ENCODE data around the gene GLG1.
"Not testable (repeated sequence)": the region's sequence is repeated elsewhere in the genome, so short reads cannot be mapped to it uniquely, and the experiment has no call there.

GLG1 gene

DNA sequence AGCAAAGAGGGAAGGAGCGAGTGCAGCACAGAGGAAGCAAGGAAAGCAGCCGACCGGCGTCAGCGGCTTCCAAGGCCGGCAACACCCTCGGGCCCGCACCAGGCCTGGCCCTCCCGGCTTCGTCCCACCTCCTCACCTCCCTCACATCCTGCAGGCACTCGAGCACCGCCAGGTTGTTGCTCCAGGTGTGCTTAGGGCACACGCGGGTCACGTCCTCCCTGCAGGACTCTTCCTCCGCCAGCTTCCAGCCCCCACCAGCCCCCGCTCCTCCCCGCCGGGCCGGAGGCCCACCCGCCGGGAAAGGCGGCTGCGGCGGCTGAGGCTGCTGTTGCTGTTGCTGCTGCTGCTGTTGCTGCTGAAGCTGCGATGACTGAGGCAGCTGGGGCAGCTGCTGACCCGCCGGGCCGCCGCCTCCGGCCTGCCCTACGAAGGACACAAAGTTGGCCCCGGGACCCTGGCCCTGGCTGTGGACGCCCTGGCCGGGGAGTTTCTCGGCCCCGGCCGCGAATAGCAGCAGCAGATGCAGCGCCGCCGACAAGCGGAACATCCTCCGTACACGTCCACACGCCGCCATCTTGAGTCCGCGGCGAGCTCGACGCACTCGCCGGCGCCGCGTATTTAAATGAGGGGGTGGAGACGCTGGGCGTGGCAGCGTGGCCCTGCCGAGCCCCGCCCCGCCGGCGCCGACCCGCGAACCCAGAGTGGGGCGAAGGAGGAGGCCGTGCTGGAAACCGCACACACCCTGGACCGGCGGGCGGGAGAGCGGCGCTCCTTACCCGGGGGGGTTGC is at the start of gene GLG1:
GLG1 (minus strand) TSS at position 594 of the 789 bp plus-strand sequence; CDS start at position 574, 20 bp downstream.
- DNase-seq (ENCODE audit: extremely low read depth, low read depth), result peak; percentile 74
- TF ChIP-seq, protein P1, sequence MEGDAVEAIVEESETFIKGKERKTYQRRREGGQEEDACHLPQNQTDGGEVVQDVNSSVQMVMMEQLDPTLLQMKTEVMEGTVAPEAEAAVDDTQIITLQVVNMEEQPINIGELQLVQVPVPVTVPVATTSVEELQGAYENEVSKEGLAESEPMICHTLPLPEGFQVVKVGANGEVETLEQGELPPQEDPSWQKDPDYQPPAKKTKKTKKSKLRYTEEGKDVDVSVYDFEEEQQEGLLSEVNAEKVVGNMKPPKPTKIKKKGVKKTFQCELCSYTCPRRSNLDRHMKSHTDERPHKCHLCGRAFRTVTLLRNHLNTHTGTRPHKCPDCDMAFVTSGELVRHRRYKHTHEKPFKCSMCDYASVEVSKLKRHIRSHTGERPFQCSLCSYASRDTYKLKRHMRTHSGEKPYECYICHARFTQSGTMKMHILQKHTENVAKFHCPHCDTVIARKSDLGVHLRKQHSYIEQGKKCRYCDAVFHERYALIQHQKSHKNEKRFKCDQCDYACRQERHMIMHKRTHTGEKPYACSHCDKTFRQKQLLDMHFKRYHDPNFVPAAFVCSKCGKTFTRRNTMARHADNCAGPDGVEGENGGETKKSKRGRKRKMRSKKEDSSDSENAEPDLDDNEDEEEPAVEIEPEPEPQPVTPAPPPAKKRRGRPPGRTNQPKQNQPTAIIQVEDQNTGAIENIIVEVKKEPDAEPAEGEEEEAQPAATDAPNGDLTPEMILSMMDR (IDR thresholded peaks at IDR 0.05; ENCODE audit: low read depth, low read length), result no peak

DNA sequence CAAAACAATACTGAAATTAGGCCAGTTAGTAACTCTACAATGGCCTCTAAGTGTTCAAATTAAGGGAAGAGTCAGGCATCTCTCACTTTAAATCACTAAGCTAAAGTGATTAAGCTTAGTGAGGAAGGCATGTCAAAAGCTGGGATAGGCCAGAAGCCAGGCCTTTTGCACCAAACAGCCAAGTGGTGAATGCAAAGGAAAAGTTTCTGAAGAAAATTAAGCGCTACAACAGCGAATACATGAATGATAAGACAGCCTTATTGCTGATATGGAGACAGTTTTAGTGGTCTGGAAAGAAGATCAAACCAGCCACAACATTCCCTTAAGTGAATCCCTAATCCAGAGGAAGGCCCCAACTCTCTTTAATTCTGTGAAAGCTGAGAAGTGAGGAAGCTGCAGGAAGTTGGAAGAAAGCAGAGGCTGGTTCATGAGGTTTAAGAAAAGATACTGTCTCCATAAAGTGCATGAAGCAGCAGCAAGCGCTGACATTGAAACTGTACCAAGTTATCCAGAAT is 47.7 kb upstream of the GLG1 start:
- no peak for DNase-seq (ENCODE audit: extremely low read depth, low read depth)
- TF ChIP-seq, protein P1 (IDR thresholded peaks at IDR 0.05; ENCODE audit: low read depth, low read length), result no peak

DNA sequence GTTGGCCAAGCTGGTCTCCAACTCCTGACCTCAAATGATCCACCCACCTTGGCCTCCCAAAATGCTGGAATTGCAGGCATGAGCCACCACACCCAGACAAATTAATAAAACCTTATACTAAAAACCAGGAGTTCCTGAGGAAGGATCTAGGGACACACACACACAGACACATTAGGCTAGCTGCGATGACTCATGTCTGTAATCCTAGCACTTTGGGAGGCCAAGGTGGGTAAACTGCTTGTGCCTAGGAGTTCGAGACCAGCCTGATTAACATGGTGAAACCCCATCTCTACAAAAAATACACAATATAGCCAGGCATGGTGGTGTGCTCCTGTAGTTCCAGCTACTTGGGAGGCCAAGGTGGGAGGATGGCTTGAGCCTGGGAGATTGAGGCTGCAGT is 46.0 kb upstream of the GLG1 start:
- not testable (repeated sequence) for DNase-seq (ENCODE audit: extremely low read depth, low read depth)

DNA sequence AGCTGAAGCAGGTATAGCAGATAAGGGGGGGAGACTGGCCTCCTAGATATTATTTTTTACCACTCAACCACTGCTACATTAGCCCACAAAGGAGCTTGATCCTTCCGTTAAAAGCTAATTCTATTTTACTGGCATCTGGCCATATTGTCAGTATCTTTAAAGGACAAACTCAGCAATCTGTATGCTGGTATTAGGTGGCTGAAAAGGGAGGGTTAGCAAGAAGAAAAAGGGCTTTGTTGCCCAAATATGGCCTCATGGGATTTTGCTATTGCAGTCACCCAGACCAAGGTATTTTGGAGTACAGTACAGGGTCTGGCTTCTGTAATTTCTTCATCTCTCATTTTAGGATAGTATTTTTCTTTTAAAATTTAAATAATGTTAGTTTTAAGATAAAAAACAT is 45.3 kb upstream of the GLG1 start:
- DNase-seq (ENCODE audit: extremely low read depth, low read depth), result no peak
- TF ChIP-seq, protein P1 (IDR thresholded peaks at IDR 0.05; ENCODE audit: low read depth, low read length), result no peak

DNA sequence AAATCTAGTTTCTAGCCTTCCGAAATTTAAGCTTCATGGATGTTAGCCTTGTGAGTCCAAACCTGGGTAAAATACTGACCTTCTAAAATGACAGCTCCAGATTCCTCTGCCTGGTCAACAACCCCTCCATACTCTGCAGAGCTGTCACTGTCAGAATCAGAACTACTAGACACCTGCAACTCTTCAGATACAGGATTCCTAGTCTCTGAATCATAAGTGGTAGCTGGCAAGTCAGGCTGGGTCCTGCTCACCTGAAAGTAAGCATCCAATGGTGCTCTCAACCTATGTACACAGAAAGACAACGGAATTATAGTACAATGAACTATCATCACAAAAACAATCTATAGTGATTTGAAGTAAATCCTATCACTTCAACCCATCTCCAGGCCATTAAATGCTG is 44.9 kb upstream of the GLG1 start:
- DNase-seq (ENCODE audit: extremely low read depth, low read depth), result no peak
- TF ChIP-seq, protein P1 (IDR thresholded peaks at IDR 0.05; ENCODE audit: low read depth, low read length), result no peak

DNA sequence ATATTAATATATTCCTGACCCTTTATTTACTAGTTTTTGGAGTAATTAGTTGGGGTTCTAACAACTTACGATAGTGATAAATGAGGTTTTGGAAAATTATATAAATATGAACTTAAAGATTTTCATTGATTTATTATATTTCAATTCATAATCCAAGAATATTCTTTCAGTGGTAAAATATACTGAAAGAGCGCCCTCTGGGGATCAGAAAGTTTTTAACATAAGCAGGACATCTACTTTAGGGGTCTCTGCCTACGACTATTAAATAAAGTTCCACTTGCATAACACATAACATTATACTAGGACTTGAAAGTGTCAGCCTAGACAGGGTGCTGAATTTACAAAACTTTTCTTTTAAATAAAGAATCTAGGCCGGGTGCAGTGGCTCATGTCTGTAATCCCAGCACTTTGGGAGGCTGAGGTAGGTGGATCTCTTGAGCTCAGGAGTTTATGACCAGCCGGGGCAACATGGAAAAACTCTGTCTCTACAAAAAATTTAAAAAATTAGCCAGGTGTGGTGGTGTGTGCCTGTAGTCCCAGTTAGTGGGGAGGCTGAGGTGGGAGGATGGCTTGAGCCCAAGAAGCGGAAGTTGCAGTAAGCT is 44.2 kb upstream of the GLG1 start:
- TF ChIP-seq, protein P1 (IDR thresholded peaks at IDR 0.05; ENCODE audit: low read depth, low read length), result peak; percentile 38

DNA sequence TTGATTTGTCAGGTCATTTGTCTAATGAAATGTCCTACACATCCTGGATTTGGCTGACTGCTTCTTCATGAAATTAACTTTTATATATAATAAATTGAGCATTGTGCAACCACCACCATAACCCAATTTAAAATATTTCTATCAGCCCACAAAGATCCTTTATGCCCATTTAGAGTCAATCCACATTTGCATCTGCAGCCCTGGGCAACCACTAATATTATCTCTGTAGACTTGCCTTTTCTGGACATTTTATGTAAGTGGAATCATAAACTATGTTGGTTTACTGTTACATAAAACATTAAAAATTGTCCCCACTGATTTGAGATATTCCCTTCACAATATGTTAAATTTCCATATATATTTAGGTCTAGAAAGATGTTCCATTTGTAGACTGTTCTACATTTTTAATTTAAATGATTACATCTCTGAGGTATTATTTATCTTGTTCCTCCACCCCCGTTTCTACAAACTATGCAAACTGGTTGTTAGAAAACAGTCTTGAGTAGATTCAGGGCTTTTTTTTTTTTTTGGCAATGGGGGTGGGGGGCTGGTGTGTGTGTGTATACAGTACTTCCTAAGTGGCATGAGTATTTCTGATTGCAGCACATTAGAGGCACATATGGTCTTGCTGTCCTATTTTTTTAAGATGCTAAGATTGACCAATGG is 43.1 kb upstream of the GLG1 start:
- TF ChIP-seq, protein P1 (IDR thresholded peaks at IDR 0.05; ENCODE audit: low read depth, low read length), result no peak
- no peak for DNase-seq (ENCODE audit: extremely low read depth, low read depth)

More for the DNA sequence above, 44.2 kb upstream of the GLG1 start:
- no peak for DNase-seq (ENCODE audit: extremely low read depth, low read depth)
